ENCODE results near the gene COQ3. TPM values are rescaled to one million over a fixed set of nuclear protein-coding genes. Genes with fewer than 3 reads are reported as not detected.

The COQ3 gene
- total RNA-seq, 1 experiment from 2014 or later, result 13.9 TPM

DNA sequence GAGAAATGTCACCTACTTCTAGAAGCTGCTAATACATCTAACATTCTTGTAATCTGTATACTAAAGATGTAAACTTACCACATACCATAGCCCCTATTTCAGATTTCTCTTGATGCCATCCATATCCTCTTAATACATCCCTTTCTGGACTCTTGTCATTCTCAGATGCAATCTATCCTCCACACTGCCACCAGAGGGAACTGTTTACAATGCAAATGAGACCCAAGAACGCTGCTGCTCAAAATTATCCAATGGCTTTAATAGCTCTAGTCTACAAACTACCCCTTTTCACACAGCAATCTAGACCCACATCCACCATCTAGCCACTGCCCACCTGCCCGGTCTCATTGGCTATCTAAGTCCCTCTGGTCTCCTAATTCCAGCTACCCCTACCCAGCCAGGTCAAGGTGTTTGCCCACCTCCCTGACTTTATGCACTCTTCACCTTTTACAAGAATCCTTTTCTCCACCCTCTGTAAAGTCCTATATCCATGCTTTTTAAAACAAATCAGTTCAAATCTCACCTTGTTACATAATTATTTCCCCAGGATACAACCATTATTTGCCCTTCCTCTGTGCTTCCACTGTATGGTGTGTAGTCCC, 59.4 kb downstream of the COQ3 start:
- ATAC-seq (peak; percentile 75), DNase-seq (ENCODE audit: low spot score) (no peak)
- POLR2A ChIA-PET, result interaction anchor here (1.0 kb wide), 1 partner anchor 59 kb away, joined by 6 read pairs; the partner anchor contains the start of gene COQ3
- CTCF ChIA-PET, result interaction anchor here (0.6 to 1.6 kb wide), 20 partner anchors 9 to 1366 kb away, joined by 3 to 21 read pairs (median 4); partner anchors contain the start of genes COQ3, FAXC and PNISR
- H3K4me3 Mint-ChIP-seq, result no peak overlapping the region
- TF ChIP-seq CTCF (IDR thresholded peaks at IDR 0.05) (0 out of 2 replicates have a peak, but pooled peaks have one; percentile 32), NFATC4 (CRISPR knock-in tag; IDR thresholded peaks at IDR 0.05) (no peak)
- no peaks in the 10 kb centered on the region for H3K27me3 Mint-ChIP-seq (ENCODE audit: low read depth)
- H3K36me3 Mint-ChIP-seq, result 0 out of 2 replicates have a peak, but pooled peaks cover 4% of the 10 kb centered on the region
- H3K9me3 Mint-ChIP-seq, result no peaks in the 10 kb centered on the region
- H3K27ac Mint-ChIP-seq, result peak overlapping the region; percentile 17; the same call in 1 of the 2 replicates
- peaks cover 15% of the 10 kb centered on the region for H3K4me1 Mint-ChIP-seq

DNA sequence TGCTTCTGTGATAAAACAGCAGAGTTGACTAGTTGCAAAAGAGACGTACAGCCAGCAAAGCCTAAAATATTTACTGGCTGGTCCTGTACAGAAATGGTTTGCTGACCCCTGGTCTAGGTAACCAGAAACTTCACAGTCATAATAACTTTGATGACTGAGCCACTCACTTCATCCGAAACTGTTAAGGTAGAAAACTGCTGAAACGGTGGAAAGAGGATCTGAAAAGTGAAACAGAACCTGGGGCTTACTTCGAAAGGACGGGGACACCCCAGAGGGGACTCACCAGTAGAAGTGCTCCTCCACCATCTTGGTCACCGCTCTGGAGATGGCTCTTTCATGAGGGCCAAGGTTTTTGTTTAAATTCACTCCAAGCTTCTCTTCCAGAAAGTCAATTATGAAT, 60.9 kb downstream of the COQ3 start:
- H3K27me3 Mint-ChIP-seq (ENCODE audit: low read depth), result no peaks in the 10 kb centered on the region
- H3K4me3 Mint-ChIP-seq, result no peak overlapping the region
- no peak for ATAC-seq
- peaks cover 11% of the 10 kb centered on the region for H3K4me1 Mint-ChIP-seq
- H3K36me3 Mint-ChIP-seq, result 0 out of 2 replicates have a peak, but pooled peaks cover 4% of the 10 kb centered on the region
- CTCF ChIA-PET, result no interaction called here
- POLR2A ChIA-PET, result no interaction called here
- H3K9me3 Mint-ChIP-seq, result no peaks in the 10 kb centered on the region
- no peak for DNase-seq (ENCODE audit: low spot score)
- H3K27ac Mint-ChIP-seq, result no peak overlapping the region
- TF ChIP-seq NR1H2 (CRISPR knock-in tag; IDR thresholded peaks at IDR 0.05) (no peak), CREB1 (CRISPR knock-in tag; IDR thresholded peaks at IDR 0.05) (no peak), FOXP4 (CRISPR knock-in tag; IDR thresholded peaks at IDR 0.05) (no peak), ZNF423 (CRISPR knock-in tag; IDR thresholded peaks at IDR 0.05) (no peak), ZNF281 (CRISPR knock-in tag; IDR thresholded peaks at IDR 0.05) (no peak), GTF2I (CRISPR knock-in tag; conservative IDR thresholded peaks at IDR 0.05) (no peak), ZNF219 (CRISPR knock-in tag; IDR thresholded peaks at IDR 0.05; ENCODE audit: borderline replicate concordance) (no peak), SMAD3 (CRISPR knock-in tag; IDR thresholded peaks at IDR 0.05; ENCODE audit: borderline replicate concordance) (no peak), ARID4B (CRISPR knock-in tag; IDR thresholded peaks at IDR 0.05; ENCODE audit: borderline replicate concordance) (no peak)
- TF ChIP-seq, protein P1, sequence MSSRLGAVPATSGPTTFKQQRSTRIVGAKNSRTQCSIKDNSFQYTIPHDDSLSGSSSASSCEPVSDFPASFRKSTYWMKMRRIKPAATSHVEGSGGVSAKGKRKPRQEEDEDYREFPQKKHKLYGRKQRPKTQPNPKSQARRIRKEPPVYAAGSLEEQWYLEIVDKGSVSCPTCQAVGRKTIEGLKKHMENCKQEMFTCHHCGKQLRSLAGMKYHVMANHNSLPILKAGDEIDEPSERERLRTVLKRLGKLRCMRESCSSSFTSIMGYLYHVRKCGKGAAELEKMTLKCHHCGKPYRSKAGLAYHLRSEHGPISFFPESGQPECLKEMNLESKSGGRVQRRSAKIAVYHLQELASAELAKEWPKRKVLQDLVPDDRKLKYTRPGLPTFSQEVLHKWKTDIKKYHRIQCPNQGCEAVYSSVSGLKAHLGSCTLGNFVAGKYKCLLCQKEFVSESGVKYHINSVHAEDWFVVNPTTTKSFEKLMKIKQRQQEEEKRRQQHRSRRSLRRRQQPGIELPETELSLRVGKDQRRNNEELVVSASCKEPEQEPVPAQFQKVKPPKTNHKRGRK (CRISPR knock-in tag; IDR thresholded peaks at IDR 0.05; ENCODE audit: borderline replicate concordance), result no peak
- TF ChIP-seq, protein P2, sequence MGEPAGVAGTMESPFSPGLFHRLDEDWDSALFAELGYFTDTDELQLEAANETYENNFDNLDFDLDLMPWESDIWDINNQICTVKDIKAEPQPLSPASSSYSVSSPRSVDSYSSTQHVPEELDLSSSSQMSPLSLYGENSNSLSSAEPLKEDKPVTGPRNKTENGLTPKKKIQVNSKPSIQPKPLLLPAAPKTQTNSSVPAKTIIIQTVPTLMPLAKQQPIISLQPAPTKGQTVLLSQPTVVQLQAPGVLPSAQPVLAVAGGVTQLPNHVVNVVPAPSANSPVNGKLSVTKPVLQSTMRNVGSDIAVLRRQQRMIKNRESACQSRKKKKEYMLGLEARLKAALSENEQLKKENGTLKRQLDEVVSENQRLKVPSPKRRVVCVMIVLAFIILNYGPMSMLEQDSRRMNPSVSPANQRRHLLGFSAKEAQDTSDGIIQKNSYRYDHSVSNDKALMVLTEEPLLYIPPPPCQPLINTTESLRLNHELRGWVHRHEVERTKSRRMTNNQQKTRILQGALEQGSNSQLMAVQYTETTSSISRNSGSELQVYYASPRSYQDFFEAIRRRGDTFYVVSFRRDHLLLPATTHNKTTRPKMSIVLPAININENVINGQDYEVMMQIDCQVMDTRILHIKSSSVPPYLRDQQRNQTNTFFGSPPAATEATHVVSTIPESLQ (CRISPR knock-in tag; IDR thresholded peaks at IDR 0.05), result no peak
- TF ChIP-seq, protein P3, sequence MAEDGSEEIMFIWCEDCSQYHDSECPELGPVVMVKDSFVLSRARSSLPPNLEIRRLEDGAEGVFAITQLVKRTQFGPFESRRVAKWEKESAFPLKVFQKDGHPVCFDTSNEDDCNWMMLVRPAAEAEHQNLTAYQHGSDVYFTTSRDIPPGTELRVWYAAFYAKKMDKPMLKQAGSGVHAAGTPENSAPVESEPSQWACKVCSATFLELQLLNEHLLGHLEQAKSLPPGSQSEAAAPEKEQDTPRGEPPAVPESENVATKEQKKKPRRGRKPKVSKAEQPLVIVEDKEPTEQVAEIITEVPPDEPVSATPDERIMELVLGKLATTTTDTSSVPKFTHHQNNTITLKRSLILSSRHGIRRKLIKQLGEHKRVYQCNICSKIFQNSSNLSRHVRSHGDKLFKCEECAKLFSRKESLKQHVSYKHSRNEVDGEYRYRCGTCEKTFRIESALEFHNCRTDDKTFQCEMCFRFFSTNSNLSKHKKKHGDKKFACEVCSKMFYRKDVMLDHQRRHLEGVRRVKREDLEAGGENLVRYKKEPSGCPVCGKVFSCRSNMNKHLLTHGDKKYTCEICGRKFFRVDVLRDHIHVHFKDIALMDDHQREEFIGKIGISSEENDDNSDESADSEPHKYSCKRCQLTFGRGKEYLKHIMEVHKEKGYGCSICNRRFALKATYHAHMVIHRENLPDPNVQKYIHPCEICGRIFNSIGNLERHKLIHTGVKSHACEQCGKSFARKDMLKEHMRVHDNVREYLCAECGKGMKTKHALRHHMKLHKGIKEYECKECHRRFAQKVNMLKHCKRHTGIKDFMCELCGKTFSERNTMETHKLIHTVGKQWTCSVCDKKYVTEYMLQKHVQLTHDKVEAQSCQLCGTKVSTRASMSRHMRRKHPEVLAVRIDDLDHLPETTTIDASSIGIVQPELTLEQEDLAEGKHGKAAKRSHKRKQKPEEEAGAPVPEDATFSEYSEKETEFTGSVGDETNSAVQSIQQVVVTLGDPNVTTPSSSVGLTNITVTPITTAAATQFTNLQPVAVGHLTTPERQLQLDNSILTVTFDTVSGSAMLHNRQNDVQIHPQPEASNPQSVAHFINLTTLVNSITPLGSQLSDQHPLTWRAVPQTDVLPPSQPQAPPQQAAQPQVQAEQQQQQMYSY (CRISPR knock-in tag; IDR thresholded peaks at IDR 0.05), result no peak

Data from WTC11 (cell line).